Hematopoietic multipotent progenitor cell treated with erythropoietin and hydrocortisone succinate and interleukin-3 and kit ligand, for 6 days (in vitro differentiated cells): Measurements from ENCODE around the gene MCIDAS.

Experiments
- DNase-seq: peaks from one replicate; pipeline ENCODE4 v3.0.0-alpha.2; 2015

MCIDAS gene

GRCh38 chr5:55222092-55222984, 4.8 kb downstream of the MCIDAS start:
- DNase-seq: no peak

- no peak for DNase-seq
These were observed 6.5 kb downstream of the MCIDAS start for GRCh38 chr5:55220433-55221185.

GRCh38 chr5:55219770-55220169, 7.3 kb downstream of the MCIDAS start:
- DNase-seq: no peak

DNA sequence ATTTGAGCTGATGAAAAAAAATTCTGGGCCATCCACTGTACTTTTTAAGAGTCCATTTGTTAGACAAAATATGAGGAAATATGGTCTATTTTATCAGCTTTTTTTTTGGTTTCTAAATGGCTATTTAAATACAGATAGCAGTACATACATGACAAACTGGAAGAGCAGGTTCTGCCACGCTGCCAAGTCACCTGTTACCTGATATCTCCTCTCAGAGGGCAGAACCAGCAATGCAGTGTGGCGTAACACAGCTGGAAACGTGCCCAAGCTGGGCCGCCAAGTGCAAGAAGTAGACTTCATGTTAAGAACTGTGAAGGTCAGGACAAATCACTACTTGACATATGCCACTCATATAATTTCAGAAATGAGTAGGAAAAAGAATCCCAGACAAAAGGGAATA, 8.1 kb downstream of the MCIDAS start:
- DNase-seq: no peak

- DNase-seq: no peak
These were observed 15.8 kb downstream of the MCIDAS start for GRCh38 chr5:55211184-55211874.

GRCh38 chr5:55205001-55205400, 22.1 kb downstream of the MCIDAS start:
- DNase-seq: no peak

- DNase-seq: no peak
These were observed 36.0 kb downstream of the MCIDAS start for GRCh38 chr5:55191165-55191564.

DNA sequence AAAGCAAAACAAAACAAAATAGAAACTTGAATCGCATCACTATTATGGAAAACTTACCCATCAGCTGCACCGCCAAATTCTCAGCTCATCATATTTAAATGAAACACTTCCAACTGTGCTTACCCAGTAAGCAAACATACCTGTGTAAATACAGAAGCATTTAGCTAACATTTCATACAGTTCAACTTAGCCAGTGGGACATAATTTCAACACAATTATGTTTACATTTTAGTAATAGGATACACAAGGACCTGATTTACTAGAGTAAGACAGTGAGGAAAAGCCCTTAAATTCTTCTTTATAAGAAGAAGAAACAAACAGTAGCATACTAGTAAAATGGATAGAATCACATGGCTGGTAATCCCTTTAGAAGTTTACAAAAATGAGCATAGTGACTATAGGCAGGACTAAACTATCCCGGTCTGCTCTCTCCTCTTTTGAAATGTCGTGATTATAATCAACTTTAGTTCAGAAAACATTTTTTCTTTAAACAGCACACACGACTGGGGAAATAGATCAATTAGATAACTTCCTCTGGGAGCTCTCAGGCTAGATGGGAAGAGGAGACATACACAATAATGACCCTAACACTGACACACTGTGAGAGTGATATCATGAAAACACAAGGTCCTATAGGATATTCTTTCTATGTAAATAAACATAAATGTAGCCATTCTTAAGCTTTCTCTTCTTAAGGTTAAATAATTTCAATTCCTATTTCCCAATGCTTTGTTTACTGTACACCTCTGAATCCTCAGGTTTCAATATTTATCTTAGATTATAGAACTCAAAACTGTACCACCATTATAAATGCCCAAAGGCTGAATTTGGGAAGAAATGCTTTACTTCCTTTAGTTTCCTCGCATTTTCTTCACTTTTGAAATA, 38.2 kb downstream of the MCIDAS start:
- no peak for DNase-seq

DNA sequence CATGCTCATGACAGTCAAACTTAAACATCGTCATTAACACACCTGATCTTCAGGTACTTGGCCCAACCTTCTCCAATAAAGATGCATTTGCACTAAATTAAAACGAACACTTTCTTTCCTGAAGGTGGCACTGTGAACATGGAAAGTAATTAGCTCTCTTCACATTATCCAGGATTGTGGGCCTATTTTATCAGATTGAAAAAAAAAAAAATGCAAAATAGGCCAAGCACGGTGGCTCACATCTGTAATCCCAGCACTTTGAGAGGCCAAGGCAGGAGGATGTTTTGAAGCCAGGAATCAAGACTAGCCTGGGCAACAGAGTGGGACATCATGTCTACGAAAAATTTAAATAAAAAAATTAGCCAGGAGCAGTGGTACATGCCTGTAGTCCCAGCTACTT, 39.7 kb downstream of the MCIDAS start:
- DNase-seq: peak; percentile 53

DNA sequence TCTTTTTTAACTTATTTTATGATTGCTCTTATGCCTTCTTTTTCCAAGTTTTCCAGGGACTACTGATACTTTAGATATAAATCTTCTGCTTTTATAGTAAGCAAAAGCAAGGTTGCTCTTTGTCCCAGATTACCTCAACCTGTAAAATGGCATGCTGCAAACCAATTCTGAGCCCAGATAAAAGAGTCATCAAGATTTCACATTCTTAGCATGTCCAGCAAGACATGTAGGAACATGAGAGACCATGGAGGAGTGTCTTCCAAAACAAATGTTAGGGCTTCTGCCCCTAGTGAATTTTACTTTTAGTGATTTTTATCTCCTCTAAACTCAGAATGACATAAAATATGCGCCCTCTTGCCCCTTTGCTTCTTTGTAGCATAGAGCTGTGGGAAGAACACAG, 47.1 kb downstream of the MCIDAS start:
- DNase-seq: no peak

DNA sequence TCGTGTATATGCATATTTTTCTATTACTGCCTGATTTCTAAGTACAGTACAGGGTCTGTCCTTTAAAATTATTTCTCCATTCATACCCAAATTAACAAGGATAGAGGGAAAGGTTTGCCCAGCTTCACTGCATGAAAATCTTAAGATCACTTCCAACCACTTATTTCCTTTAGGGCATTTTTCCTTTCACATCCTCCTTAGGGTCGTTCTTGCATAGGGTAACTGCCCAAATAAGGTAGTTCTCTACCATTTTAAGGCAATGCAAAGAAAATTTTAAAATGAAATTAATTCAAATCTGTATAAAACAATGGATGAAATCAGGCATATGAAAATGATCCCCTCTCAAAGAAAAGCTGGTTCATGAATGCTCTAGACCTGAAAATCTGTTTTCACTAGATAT, 50.0 kb downstream of the MCIDAS start:
- DNase-seq: no peak

DNA sequence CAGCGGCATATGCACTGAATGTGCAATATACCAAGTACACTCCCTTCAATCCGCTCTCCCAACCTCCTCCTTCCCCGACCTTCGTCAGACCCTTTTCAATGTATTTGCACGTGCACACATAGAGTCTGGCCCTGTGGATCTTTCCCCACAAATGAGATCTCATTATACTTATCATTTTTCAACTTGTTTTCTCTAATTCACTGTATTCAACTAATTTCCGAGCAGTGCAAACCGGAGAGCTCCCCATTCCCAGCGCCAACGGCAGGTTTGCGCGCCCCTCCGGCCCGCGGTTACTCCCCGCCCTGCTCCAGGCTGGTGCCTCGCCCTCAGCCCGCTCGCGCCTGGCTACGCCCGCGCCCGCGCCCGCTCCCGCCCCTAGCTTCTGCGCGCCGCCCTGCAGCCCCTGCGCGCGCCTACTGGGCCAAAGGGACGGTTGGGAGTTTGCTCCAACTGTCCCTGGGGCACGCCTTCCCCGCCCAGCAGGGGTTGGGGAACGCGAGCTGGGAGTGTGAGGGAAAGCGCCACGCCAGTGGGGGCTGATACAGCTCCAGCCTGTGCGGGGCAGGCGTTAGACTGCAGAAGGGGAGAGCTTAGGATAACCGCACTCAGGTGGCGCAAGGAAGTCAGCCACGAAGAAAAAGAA, 50.8 kb downstream of the MCIDAS start:
- peak; percentile 73 for DNase-seq

DNA sequence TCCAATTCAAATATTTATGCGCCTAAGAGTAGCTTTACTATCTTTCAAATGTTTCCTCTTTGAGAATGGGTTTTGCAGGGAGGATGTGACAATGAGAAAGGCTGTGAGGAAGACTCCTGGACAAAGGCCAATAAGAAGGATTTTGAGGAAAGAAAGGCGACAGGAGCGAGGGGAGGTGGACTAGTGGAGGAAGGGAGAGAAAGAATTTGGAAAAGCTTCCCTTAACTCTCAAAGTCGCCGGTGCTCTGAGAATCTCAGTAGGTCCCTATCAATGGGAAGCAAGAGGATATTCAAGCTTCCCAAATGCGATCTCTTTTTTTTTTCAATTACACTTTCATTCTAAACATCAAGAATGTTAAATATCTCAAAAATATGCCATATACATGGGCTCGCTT, 51.3 kb downstream of the MCIDAS start:
- no peak for DNase-seq

- DNase-seq: peak; percentile 11
These were observed 53.4 kb downstream of the MCIDAS start for GRCh38 chr5:55173687-55174230.

DNA sequence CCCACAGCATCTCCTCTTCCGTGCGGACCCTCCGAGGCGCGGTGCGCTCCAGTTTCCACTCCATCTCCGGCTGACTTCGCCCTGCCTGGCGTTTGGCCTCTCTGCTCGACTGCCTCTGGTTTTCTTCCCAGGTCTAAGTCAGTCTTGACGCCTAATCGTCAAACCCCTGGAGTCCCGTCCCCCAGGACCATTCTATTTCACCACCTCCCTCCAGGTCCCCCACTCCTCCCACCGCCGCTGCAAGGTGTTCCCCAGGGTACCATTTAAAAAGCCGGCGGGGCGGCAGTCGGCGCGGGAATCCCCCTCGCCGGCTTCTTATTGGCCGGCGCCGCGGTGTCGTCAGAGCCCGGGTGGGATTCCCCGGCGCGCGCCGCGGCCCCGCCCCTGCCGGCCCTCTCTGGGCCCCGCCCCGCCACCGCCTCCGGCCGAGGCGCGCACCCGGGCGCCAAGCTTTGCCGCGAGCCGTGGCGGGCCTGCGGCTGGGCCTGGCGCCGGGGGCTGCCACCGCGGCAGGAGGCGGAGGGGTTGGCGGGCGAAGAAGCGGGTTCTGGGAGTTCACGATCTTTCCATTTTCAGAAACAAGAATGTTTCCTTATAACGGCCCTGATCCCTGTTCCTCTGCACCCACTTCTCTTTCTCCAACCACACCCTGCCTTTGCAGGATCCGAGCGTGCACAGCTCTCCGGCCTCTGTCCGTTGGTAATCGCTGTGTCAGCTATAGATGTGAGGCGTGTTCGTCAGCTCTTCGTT, 54.0 kb downstream of the MCIDAS start, which contains the start of gene CDC20B:
Gene CDC20B (minus strand): TSS at position 241 of the 750 bp plus-strand sequence. CDS start 177 bp downstream, at position 64.
- peak; percentile 76 for DNase-seq

DNA sequence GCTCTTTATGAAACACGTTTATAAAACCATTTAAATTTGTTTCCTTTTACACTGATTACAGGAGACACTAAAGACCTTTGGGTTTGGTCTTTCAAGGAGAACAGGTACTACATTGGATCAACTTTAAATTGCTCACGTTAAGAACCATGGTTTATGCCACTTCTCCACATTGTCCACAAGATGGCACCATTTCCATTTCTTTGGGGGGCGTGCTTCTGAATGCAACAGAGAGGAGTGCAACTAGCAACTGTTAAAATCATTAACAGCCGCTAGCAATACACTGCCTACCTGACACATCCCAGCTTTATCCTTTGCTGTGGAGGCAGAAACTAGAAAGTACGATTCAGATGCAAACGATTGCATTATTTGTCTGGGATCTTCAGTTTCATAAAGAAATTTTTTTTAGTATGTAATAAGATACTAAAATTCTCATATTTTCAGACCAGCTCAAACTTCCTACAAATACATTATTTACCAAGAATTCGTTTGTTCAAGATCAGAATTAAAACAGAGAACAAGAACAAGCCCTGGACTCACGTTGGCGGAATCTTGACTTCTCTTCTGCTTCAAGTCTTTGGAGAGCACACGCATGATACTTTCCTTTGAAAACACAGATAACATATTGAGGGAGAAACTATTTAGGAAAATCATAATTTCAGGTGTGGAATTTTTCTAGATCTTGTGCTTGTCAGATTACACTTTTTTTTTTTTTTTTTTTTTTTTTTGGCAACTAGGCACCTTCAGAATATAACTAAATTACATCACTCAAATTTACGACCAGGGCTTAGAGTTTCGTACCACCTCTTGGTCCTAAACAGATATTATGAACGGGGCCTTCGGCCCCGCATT, 54.8 kb downstream of the MCIDAS start:
- DNase-seq: peak; percentile 92

GRCh38 chr5:55171471-55171870, 55.6 kb downstream of the MCIDAS start:
- DNase-seq: no peak
